HepG2 (cell line): ENCODE data around the gene JAKMIP2. TPM values are rescaled to one million over a fixed set of nuclear protein-coding genes. Genes with fewer than 3 reads are reported as not detected.

Experiments used
- ATAC-seq: fragments of 200-7000 bp; cut with Tn5 transposase; 3 replicates; pipeline ENCODE4 v1.9.1; 2020; ENCODE audit warnings: mild to moderate bottlenecking, moderate library complexity
- BruUV-seq: library from RNA; stranded (reverse); fragments of 400-500 nt; replicated peaks from 2 replicates; lab custom pipeline; 2021; lab: Mats Ljungman, UMichigan
- CTCF ChIA-PET: fragments of 300-600 bp; formaldehyde crosslinking; extraction: SDS; loops from one replicate; lab custom pipeline; 2021; ENCODE audit warnings: low total read pairs, inconsistent platforms, low intra/inter-chr PET ratio; lab: Yijun Ruan, JAX
- POLR2A ChIA-PET: fragments of 350-600 bp; sonication (Branson Sonifier 250); formaldehyde crosslinking; loops from one replicate; lab custom pipeline; 2020; ENCODE audit warnings: antibody characterized with exemption, inconsistent platforms; lab: Yijun Ruan, JAX
- DNase-seq: peaks from one replicate; pipeline ENCODE4 v3.0.0-alpha.2; 2015; ENCODE audit warnings: low spot score
- FAIRE-seq: peaks from 3 replicates; lab custom pipeline; 2011; peaks lifted over from hg19 to GRCh38; lab: Jason Lieb, UNC
- H2AFZ ChIP-seq: one replicate; pipeline ENCODE4 v1.6.1; 2011; ENCODE audit warnings: low read length, inconsistent platforms
- H3K27ac ChIP-seq: fragments of 300-600 bp; 3 replicates; pipeline ENCODE4 v1.8.0; 2011; ENCODE audit warnings: mixed run types, mild to moderate bottlenecking, mixed read lengths, low read length, inconsistent platforms; ENCODE audit not compliant: insufficient read depth; ENCODE audit errors: extremely low read length
- H3K27me3 ChIP-seq, 2 experiments: fragments of 200-600 bp in 1 of 2; 2 replicates in 1 of 2; 3 replicates in 1 of 2; pipeline versions ENCODE4 v1.6.0 to v1.8.0; 2011; ENCODE audit warnings: low read length in 2 of 2, mild to moderate bottlenecking in 2 of 2, moderate library complexity in 2 of 2, inconsistent platforms in 1 of 2; ENCODE audit not compliant: insufficient read depth in 2 of 2, control insufficient read depth in 1 of 2
- H3K36me3 ChIP-seq, 2 experiments: fragments of 200-600 bp in 1 of 2; replicated peaks in 1 of 2; 2 replicates in 1 of 2; 3 replicates in 1 of 2; pipeline versions ENCODE4 v1.5.1 to v1.8.0; 2011; ENCODE audit warnings: low read length in 2 of 2, inconsistent platforms in 1 of 2; ENCODE audit not compliant: insufficient read depth in 2 of 2, control insufficient read depth in 1 of 2
- H3K4me1 ChIP-seq: 2 replicates; pipeline ENCODE4 v1.5.1; 2012; ENCODE audit warnings: low read length, inconsistent platforms; ENCODE audit not compliant: insufficient read depth
- H3K4me2 ChIP-seq: 2 replicates; pipeline ENCODE4 v1.6.0; 2011; ENCODE audit warnings: low read depth, low read length, inconsistent platforms
- H3K4me3 ChIP-seq, 3 experiments: fragments of 200-600 bp in 1 of 3; sonication (generic), shearing (Covaris generic) in 1 of 3; replicated peaks in 1 of 3; 2 replicates each; pipeline ENCODE4 v1.5.1; 2011 to 2016; ENCODE audit warnings: low read length in 3 of 3, inconsistent platforms in 2 of 3, low read depth in 2 of 3, mild to moderate bottlenecking in 2 of 3, control low read depth in 1 of 3, mixed read lengths in 1 of 3; ENCODE audit not compliant: insufficient read depth in 1 of 3
- H3K79me2 ChIP-seq: one replicate; pipeline ENCODE4 v1.6.1; 2011; ENCODE audit warnings: low read length, inconsistent platforms; ENCODE audit not compliant: insufficient read depth
- H3K9ac ChIP-seq: 2 replicates; pipeline ENCODE4 v1.6.0; 2011; ENCODE audit warnings: mild to moderate bottlenecking, low read depth, low read length, inconsistent platforms; ENCODE audit not compliant: insufficient read depth
- H3K9me3 ChIP-seq: 2 replicates; pipeline ENCODE4 v1.5.1; 2012; ENCODE audit warnings: mild to moderate bottlenecking, low read length
- H4K20me1 ChIP-seq: 2 replicates; pipeline ENCODE4 v1.6.0; 2011; ENCODE audit warnings: inconsistent platforms, mild to moderate bottlenecking, low read length, moderate library complexity; ENCODE audit not compliant: insufficient read depth
- HMGA1 ChIP-seq: sonication (generic); formaldehyde crosslinking; conservative IDR thresholded peaks from 2 replicates; pipeline ENCODE4 v1.4.0; 2020; ENCODE audit warnings: missing genetic modification reagents
- NONO ChIP-seq, 2 experiments: fragments of 450-650 bp in 1 of 2; sonication (generic) in 1 of 2; formaldehyde crosslinking in 1 of 2; IDR thresholded peaks in 1 of 2; conservative IDR thresholded peaks in 1 of 2; 2 replicates each; pipeline versions ENCODE4 v1.6.1 to v1.8.0; 2017 to 2022; ENCODE audit warnings: mild to moderate bottlenecking in 1 of 2, missing genetic modification reagents in 1 of 2, moderate library complexity in 1 of 2
- SATB2 ChIP-seq: sonication (generic); formaldehyde crosslinking; IDR thresholded peaks from 2 replicates; pipeline ENCODE4 v1.5.0; 2020; ENCODE audit warnings: missing genetic modification reagents
- SMC3 ChIP-seq: IDR thresholded peaks from 2 replicates; pipeline ENCODE4 v1.6.1; 2011; ENCODE audit warnings: low read length, improper control_type of control experiment
- TEAD2 ChIP-seq: sonication (generic); formaldehyde crosslinking; IDR thresholded peaks from 2 replicates; pipeline ENCODE4 v1.9.0; 2021; ENCODE audit warnings: missing genetic modification reagents
- ZNF143 ChIP-seq: sonication (generic); formaldehyde crosslinking; IDR thresholded peaks from 2 replicates; pipeline ENCODE4 v1.4.0; 2020; ENCODE audit warnings: missing genetic modification reagents
- ZNF180 ChIP-seq: sonication (generic); formaldehyde crosslinking; IDR thresholded peaks from 2 replicates; pipeline ENCODE4 v1.4.0; 2020; ENCODE audit warnings: low read depth, missing genetic modification reagents, borderline replicate concordance
- ZNF34 ChIP-seq: sonication (generic); formaldehyde crosslinking; IDR thresholded peaks from 2 replicates; pipeline ENCODE4 v1.4.0; 2020; ENCODE audit warnings: mild to moderate bottlenecking, missing genetic modification reagents, borderline replicate concordance
- ZNF740 ChIP-seq: sonication (generic); formaldehyde crosslinking; IDR thresholded peaks from 2 replicates; pipeline ENCODE4 v1.4.0; 2020; ENCODE audit warnings: missing genetic modification reagents
- ZSCAN20 ChIP-seq: sonication (generic); formaldehyde crosslinking; IDR thresholded peaks from 2 replicates; pipeline ENCODE4 v1.4.0; 2020; ENCODE audit warnings: missing genetic modification reagents, mild to moderate bottlenecking, borderline replicate concordance
- ZSCAN5A ChIP-seq: sonication (generic); formaldehyde crosslinking; IDR thresholded peaks from 2 replicates; pipeline ENCODE4 v1.8.0; 2022; ENCODE audit warnings: mild to moderate bottlenecking, missing genetic modification reagents, borderline replicate concordance
- in situ Hi-C: cut with HindIII; loops from 2 replicates; pipeline ENCODE4 v1.10.0; 2017; ENCODE audit warnings: low pct_unique_long_range_greater_than_20kb; ENCODE audit not compliant: extremely low pct_ligation_motif_present
- intact Hi-C: fragments of 100-400 bp; cut with micrococcal nuclease; formaldehyde crosslinking; loops from one replicate; pipeline ENCODE4 v1.10.0; 2022; ENCODE audit not compliant: unreplicated experiment
- polyA plus RNA-seq, 8 experiments: library from polyadenylated mRNA; depleted of rRNA in 3 of 8; stranded (reverse) in 7 of 8; unstranded in 1 of 8; fragments of >200 nt; fragmentation: Illumina TruSeq in 4 of 8; extraction: Trizol in 4 of 8; gene quantifications; 2 replicates each; pipeline versions ENCODE4 v1.2.1 to v1.2.3, GENCODE V29; 2011 to 2016; ENCODE audit warnings: low read depth in 4 of 8, missing spikeins in 1 of 8, mixed read lengths in 1 of 8; ENCODE audit not compliant: insufficient read depth in 1 of 8
- total RNA-seq, 5 experiments: library from RNA; depleted of rRNA; stranded (reverse); fragments of >200 nt; fragmentation: Illumina TruSeq; extraction: Trizol; gene quantifications; 2 replicates each; pipeline ENCODE4 v1.2.3, GENCODE V29; 2016; ENCODE audit warnings: low read depth in 1 of 5
- TF ChIP-seq, protein P1 (sequence below): sonication (generic); formaldehyde crosslinking; conservative IDR thresholded peaks from 2 replicates; pipeline ENCODE4 v1.4.0; 2020; ENCODE audit warnings: missing genetic modification reagents
- TF ChIP-seq, protein P2 (sequence below): IDR thresholded peaks from 2 replicates; pipeline ENCODE4 v1.6.1; 2018; ENCODE audit warnings: missing genetic modification reagents, mild to moderate bottlenecking, missing compliant biosample characterization

JAKMIP2 gene
- total and polyA plus RNA-seq, 2 of the 13 experiments (the other 11 are each of a cell fraction or from before 2014, with no cell fraction given), result 0.04 to 2.1 TPM

DNA sequence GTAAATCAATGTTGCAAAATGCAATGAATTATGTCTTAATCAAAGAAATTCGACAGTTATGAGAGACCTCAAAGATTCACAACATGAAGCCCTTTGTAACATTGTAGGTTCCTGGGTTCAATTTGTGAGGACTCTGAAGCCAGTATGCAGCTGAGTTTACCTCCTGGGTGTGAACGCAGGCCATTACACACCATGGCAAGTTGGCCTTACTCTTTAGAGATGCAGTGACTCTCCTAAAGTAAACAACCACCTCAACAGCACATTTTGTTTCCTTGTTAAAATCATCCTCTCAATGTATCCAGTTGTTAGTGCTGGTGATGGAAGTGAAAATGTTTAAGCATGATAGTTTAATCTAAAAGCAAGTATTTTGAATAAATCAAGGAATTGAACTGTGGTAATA, 73.8 kb downstream of the JAKMIP2 start (continued):
- TF ChIP-seq ZSCAN5A (CRISPR knock-in tag), result no peak
- no peak for TF ChIP-seq SATB2 (CRISPR knock-in tag)
- no peak for TF ChIP-seq ZNF34
- no peak for TF ChIP-seq ZNF180
- TF ChIP-seq ZNF143 (CRISPR knock-in tag), result no peak
- no peak for TF ChIP-seq SMC3
- TF ChIP-seq HMGA1 (CRISPR knock-in tag), result no peak
- no peak for TF ChIP-seq ZNF740 (CRISPR knock-in tag)
- TF ChIP-seq, protein P1, sequence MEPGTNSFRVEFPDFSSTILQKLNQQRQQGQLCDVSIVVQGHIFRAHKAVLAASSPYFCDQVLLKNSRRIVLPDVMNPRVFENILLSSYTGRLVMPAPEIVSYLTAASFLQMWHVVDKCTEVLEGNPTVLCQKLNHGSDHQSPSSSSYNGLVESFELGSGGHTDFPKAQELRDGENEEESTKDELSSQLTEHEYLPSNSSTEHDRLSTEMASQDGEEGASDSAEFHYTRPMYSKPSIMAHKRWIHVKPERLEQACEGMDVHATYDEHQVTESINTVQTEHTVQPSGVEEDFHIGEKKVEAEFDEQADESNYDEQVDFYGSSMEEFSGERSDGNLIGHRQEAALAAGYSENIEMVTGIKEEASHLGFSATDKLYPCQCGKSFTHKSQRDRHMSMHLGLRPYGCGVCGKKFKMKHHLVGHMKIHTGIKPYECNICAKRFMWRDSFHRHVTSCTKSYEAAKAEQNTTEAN (CRISPR knock-in tag), result no peak

GRCh38 chr5:147704544-147704943, 78.0 kb downstream of the JAKMIP2 start:
- intact Hi-C loops (loop anchor here (10.0 kb wide), 1 partner anchor 110 kb away; no protein-coding TSS in a partner anchor), in situ Hi-C loops (no loop called here)
- no peak overlapping the region for H3K9ac ChIP-seq
- ATAC-seq (no peak), DNase-seq (no peak), FAIRE-seq (no peak)
- no peaks in the 10 kb centered on the region for H3K79me2 ChIP-seq
- no TSS peak for BruUV-seq
- POLR2A ChIA-PET, result no interaction called here
- H3K4me1 ChIP-seq, result no peaks in the 10 kb centered on the region
- H3K4me2 ChIP-seq, result no peak overlapping the region
- no peaks in the 10 kb centered on the region; a peak in 1 of 5 replicates for H3K27me3 ChIP-seq
- TF ChIP-seq, protein P2, sequence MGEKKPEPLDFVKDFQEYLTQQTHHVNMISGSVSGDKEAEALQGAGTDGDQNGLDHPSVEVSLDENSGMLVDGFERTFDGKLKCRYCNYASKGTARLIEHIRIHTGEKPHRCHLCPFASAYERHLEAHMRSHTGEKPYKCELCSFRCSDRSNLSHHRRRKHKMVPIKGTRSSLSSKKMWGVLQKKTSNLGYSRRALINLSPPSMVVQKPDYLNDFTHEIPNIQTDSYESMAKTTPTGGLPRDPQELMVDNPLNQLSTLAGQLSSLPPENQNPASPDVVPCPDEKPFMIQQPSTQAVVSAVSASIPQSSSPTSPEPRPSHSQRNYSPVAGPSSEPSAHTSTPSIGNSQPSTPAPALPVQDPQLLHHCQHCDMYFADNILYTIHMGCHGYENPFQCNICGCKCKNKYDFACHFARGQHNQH (CRISPR knock-in tag), result no peak
- TF ChIP-seq NONO (IDR thresholded peaks at IDR 0.05), result no peak
- no peak for TF ChIP-seq NONO (CRISPR knock-in tag; conservative IDR thresholded peaks at IDR 0.05)
- no peak for TF ChIP-seq ZSCAN20 (CRISPR knock-in tag)
- TF ChIP-seq TEAD2 (CRISPR knock-in tag), result no peak
- no peak overlapping the region for H3K4me3 ChIP-seq
- CTCF ChIA-PET, result no interaction called here
- H3K27ac ChIP-seq, result no peak overlapping the region
- no peaks in the 10 kb centered on the region for H4K20me1 ChIP-seq
- no peaks in the 10 kb centered on the region for H3K36me3 ChIP-seq
- peaks cover 3% of the 10 kb centered on the region; the same call in 1 of the 2 replicates for H3K9me3 ChIP-seq
- H2AFZ ChIP-seq, result no peak overlapping the region
